Ishikawa (cell line): ENCODE measurements around the gene SCGB2A2.

Experiments
- CEBPB ChIP-seq: IDR thresholded peaks from 2 replicates; pipeline ENCODE4 v1.6.1; 2012
- EGR1 ChIP-seq: IDR thresholded peaks from 2 replicates; pipeline ENCODE4 v1.6.1; 2012
- MAX ChIP-seq: IDR thresholded peaks from 2 replicates; pipeline ENCODE4 v1.6.1; 2012
- RAD21 ChIP-seq: IDR thresholded peaks from 2 replicates; pipeline ENCODE4 v1.6.1; 2012; ENCODE audit warnings: low read depth
- TAF1 ChIP-seq: IDR thresholded peaks from 2 replicates; pipeline ENCODE4 v1.6.1; 2012; ENCODE audit warnings: low read depth, mild to moderate bottlenecking
- TEAD4 ChIP-seq: IDR thresholded peaks from 2 replicates; pipeline ENCODE4 v1.6.1; 2012

GRCh38 chr11:62307950-62308349, 38.0 kb downstream of the SCGB2A2 start:
- TF ChIP-seq RAD21 (no peak), TEAD4 (no peak), TAF1 (no peak), MAX (no peak), EGR1 (no peak), CEBPB (no peak)
